ENCODE measurements around the gene CEACAM3.

Gene CEACAM3

DNA sequence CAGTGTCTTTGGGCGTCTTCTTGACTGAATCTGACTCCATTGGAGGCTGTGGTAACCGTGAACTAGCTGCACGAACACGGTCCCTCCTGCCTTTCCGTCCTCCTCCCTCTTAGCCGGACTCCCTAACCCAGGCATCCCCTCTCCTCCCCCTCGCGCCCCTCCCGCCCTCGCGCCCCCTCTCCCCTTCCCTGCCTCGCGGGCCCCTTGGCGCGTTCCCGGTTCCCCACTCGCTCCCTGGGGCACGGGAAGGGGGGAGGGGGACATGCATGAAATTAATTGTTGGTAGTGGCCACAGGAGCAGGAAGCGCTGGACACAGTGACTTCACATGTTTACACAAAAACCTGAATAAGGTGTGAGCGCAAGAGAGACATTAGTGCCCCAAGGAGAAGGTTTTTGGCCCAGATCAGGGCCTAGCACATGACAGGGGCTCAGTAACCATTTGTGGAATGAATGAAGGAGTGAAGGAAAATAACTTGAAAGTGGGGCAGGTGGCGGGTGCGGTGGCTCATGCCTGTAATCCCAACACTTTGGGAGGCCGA, 48.7 kb downstream of the CEACAM3 start:
- H3K4me3 ChIP-seq (ENCODE audit: low read depth, low read length) = no peak overlapping the region
- TF ChIP-seq, protein P1, sequence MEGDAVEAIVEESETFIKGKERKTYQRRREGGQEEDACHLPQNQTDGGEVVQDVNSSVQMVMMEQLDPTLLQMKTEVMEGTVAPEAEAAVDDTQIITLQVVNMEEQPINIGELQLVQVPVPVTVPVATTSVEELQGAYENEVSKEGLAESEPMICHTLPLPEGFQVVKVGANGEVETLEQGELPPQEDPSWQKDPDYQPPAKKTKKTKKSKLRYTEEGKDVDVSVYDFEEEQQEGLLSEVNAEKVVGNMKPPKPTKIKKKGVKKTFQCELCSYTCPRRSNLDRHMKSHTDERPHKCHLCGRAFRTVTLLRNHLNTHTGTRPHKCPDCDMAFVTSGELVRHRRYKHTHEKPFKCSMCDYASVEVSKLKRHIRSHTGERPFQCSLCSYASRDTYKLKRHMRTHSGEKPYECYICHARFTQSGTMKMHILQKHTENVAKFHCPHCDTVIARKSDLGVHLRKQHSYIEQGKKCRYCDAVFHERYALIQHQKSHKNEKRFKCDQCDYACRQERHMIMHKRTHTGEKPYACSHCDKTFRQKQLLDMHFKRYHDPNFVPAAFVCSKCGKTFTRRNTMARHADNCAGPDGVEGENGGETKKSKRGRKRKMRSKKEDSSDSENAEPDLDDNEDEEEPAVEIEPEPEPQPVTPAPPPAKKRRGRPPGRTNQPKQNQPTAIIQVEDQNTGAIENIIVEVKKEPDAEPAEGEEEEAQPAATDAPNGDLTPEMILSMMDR (IDR thresholded peaks at IDR 0.05; ENCODE audit: borderline replicate concordance, insufficient read depth, low read depth, low read length) = no peak

DNA sequence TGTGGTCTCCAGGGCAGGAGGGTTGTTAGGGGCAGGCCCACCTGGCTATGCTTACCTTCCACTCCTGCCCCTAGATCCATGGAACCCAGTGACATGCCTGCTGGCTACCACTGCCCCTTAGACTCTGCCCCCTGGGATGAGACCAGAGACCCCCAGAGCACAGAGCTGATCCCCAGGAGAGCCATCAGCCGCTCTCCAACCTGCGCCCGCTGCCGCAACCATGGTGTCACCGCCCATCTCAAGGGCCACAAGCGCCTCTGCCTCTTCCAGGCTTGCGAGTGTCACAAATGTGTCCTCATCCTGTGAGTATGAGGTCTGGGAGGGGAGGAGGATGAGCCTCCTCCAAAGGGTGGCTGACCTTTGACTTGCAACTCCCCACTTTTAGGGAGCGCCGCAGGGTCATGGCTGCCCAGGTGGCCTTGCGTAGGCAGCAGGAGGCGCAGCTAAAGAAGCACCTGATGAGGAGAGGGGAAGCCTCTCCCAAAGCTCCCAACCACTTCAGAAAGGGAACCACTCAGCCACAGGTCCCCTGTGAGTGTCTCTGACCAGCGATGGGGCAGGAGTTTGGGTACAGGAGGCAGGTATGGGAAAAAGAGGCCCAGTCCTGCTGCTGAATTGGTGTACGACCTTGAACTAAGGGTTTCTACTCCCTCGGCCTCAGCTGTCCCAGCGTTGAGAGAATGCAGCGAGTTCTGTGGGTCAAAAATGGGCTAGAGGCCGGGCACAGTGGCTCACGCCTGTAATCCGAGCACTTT, 51.1 kb downstream of the CEACAM3 start:
- TF ChIP-seq, protein P1 (IDR thresholded peaks at IDR 0.05; ENCODE audit: borderline replicate concordance, insufficient read depth, low read depth, low read length) = no peak

DNA sequence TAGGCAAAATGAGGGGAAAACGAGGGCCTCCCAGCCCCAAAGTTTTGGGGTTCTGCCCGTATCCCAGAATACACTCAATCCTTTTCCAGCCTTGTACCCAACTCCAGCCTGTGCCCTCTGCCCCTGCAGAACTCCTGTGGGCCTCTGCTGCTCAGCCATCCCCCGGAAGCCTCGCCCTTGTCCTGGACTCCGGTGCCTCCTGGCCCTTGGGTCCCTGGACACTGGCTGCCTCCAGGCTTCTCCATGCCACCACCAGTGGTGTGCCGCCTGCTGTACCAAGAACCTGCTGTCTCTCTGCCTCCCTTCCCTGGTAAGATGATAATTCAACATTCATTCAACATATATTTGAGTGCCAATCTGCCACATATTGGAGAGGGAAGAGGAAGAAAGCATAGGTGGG, 52.3 kb downstream of the CEACAM3 start:
- TF ChIP-seq, protein P1 (IDR thresholded peaks at IDR 0.05; ENCODE audit: borderline replicate concordance, insufficient read depth, low read depth, low read length) = no peak
- H3K4me3 ChIP-seq (ENCODE audit: low read depth, low read length) = no peak overlapping the region

More for the DNA sequence above, 51.1 kb downstream of the CEACAM3 start:
- H3K4me3 ChIP-seq (ENCODE audit: low read depth, low read length) = no peak overlapping the region

DNA sequence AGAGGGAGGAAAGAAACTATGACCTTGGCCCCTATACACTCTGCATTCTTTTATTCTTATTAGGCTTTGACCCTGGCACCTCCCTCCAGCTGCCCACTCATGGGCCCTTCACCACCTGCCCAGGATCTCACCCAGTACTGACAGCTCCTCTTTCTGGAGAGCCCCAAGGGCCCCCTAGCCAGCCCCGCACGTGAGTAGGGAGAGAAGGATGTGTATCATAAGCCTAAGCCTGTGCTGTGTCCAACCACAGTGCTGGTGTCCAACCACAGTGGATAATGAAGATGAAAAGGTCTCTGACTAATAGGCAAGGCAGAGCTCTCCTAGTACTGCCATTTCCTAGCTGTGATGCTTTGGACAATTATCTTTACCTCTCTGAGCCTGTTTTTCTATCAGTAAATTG, 52.7 kb downstream of the CEACAM3 start:
- H3K4me3 ChIP-seq (ENCODE audit: low read depth, low read length) = no peak overlapping the region
- TF ChIP-seq, protein P1 (IDR thresholded peaks at IDR 0.05; ENCODE audit: borderline replicate concordance, insufficient read depth, low read depth, low read length) = no peak

DNA sequence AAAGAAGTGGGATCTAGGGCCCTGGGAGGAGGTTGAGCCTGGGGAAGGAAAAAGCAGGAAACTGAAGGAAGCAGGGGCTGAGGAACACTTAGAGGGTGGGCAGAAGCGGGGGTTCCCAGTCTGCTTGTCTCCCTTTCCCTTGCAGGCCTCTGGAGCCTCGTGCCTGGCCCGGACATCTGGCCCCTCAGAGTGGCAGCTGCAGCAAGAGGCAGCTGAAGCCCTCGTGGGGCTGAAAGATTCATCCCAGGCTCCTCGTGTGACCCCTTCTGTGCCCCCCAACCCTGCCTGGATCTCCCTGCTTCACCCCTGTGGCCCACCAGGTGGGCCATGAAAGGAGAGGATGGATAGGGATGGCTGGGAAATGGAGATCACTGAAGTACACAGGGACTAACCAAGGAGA, 54.0 kb downstream of the CEACAM3 start:
- H3K4me3 ChIP-seq (ENCODE audit: low read depth, low read length) = no peak overlapping the region
- TF ChIP-seq, protein P1 (IDR thresholded peaks at IDR 0.05; ENCODE audit: borderline replicate concordance, insufficient read depth, low read depth, low read length) = no peak

DNA sequence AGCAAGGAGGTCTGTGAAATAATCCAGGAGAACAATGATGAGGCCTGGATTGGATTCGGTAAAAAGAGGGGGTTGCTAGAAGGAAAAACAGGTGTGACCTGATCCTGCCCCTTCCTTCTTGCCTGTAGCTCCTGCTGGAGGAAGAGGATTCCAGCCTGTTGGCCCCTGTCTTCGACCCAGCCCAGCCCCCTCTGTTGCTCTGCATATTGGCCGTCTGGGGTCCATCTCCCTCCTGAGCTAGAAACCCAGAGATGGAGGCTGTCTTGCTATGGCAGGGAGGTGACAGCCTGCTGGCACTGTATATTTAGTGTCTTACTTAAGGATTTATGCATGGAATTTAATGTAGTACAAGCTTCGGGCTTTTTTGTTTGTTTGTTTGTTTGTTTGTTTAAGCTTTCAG, 55.1 kb downstream of the CEACAM3 start:
- no peak overlapping the region for H3K4me3 ChIP-seq (ENCODE audit: low read depth, low read length)
- TF ChIP-seq, protein P1 (IDR thresholded peaks at IDR 0.05; ENCODE audit: borderline replicate concordance, insufficient read depth, low read depth, low read length) = no peak

DNA sequence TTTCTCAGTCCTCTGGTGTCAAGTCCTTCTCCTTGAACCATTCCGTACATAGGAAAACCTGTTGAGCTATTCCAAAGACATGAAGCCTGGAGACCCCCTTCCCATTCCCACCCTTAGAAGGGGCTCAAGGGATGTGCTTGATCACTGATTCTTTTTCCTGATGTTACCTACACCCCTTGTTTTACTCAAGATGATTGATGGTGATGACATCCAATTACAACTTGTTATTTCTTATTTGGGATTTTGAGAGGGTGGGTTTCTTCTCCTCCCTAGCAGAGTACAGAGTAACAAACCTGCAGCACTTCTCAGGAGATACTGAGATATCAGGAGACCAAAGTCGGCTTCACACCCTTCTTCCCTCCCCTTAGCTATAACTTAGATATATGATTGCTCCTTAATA, 57.0 kb downstream of the CEACAM3 start:
- no peak overlapping the region for H3K4me3 ChIP-seq (ENCODE audit: low read depth, low read length)

More for the DNA sequence above, 57.0 kb downstream of the CEACAM3 start:
- TF ChIP-seq, protein P1 (IDR thresholded peaks at IDR 0.05; ENCODE audit: borderline replicate concordance, insufficient read depth, low read depth, low read length) = no peak
